SIG-M5 (cell line): ENCODE results near the gene CTRB2.
"Not testable (repeated sequence)": the region's sequence is repeated elsewhere in the genome, so short reads cannot be mapped to it uniquely, and the experiment has no call there.

Source experiments
- DNase-seq: peaks from one replicate; lab custom pipeline; 2025; lab: John Stamatoyannopoulos, UW

The CTRB2 gene

GRCh38 chr16:75205961-75206748 is 806 bp downstream of the CTRB2 start:
- not testable (repeated sequence) for DNase-seq

GRCh38 chr16:75205438-75205837 is 1.5 kb downstream of the CTRB2 start:
- not testable (repeated sequence) for DNase-seq

GRCh38 chr16:75204905-75205304 is 2.1 kb downstream of the CTRB2 start:
- not testable (repeated sequence) for DNase-seq

- DNase-seq, result no peak
Observed at GRCh38 chr16:75204410-75204758, 2.6 kb downstream of the CTRB2 start.

- no peak for DNase-seq
Observed at GRCh38 chr16:75203667-75204409, 3.1 kb downstream of the CTRB2 start.

- DNase-seq, result no peak
Observed at GRCh38 chr16:75203096-75203495, 3.9 kb downstream of the CTRB2 start.

GRCh38 chr16:75202069-75202590 is 4.8 kb downstream of the CTRB2 start:
- DNase-seq, result no peak

- DNase-seq, result no peak
Observed at GRCh38 chr16:75198135-75198600, 8.8 kb downstream of the CTRB2 start.

GRCh38 chr16:75197522-75198134 is 9.3 kb downstream of the CTRB2 start:
- no peak for DNase-seq

- DNase-seq, result no peak
Observed at GRCh38 chr16:75196836-75197235, 10.1 kb downstream of the CTRB2 start.

GRCh38 chr16:75195811-75196790 is 10.9 kb downstream of the CTRB2 start:
- no peak for DNase-seq

- DNase-seq, result no peak
Observed at GRCh38 chr16:75193730-75194444, 13.1 kb downstream of the CTRB2 start.

- DNase-seq, result no peak
Observed at GRCh38 chr16:75193265-75193650, 13.7 kb downstream of the CTRB2 start.

- DNase-seq, result no peak
Observed at GRCh38 chr16:75192606-75193264, 14.2 kb downstream of the CTRB2 start.

- no peak for DNase-seq
Observed at GRCh38 chr16:75189638-75190245, 17.2 kb downstream of the CTRB2 start.

- DNase-seq, result no peak
Observed at GRCh38 chr16:75188832-75189477, 18.0 kb downstream of the CTRB2 start.

- no peak for DNase-seq
Observed at GRCh38 chr16:75181630-75182029, 25.3 kb downstream of the CTRB2 start.

- DNase-seq, result no peak
Observed at GRCh38 chr16:75179208-75179607, 27.8 kb downstream of the CTRB2 start.

- DNase-seq, result no peak
Observed at GRCh38 chr16:75176926-75177325, 30.0 kb downstream of the CTRB2 start.
